ENCODE results near the gene PLXNA4.

DNA sequence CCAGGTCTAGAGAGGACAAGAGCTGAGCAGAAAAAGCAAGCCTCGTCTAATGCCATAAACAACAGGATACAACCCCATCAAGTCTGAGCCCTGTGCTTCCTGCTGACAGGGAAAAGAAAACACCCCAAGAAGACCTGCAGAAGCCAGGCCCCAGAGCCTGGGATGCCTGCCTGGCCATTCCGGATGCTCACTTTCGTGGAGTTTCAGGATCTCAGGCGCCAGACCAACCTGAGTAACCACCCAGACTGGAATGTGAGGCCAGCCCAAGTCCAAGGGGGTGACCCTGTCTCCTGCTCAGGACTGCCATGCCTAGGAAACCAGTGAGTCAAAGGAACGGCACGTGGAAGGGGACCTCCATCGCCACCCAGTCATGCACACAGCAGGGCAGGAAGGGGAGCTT lies 74.3 kb downstream of the PLXNA4 start:
- TF ChIP-seq, protein P1, sequence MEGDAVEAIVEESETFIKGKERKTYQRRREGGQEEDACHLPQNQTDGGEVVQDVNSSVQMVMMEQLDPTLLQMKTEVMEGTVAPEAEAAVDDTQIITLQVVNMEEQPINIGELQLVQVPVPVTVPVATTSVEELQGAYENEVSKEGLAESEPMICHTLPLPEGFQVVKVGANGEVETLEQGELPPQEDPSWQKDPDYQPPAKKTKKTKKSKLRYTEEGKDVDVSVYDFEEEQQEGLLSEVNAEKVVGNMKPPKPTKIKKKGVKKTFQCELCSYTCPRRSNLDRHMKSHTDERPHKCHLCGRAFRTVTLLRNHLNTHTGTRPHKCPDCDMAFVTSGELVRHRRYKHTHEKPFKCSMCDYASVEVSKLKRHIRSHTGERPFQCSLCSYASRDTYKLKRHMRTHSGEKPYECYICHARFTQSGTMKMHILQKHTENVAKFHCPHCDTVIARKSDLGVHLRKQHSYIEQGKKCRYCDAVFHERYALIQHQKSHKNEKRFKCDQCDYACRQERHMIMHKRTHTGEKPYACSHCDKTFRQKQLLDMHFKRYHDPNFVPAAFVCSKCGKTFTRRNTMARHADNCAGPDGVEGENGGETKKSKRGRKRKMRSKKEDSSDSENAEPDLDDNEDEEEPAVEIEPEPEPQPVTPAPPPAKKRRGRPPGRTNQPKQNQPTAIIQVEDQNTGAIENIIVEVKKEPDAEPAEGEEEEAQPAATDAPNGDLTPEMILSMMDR (IDR thresholded peaks at IDR 0.05): no peak
- TF ChIP-seq POLR2A (IDR thresholded peaks at IDR 0.05) (no peak), EP300 (IDR thresholded peaks at IDR 0.05) (no peak)

All from stomach (tissue), 4 donors.